Stimulated activated CD8-positive, alpha-beta memory T cell treated with anti-CD3 and anti-CD28 coated beads, Interleukin-15, amount 100 ng/mL, for 24 hours (primary cell): ENCODE data around the gene KCNN2.
A peak's percentile ranks its signal among the peaks of the same experiment; 100 is the strongest.
"Not testable (repeated sequence)": the region's sequence is repeated elsewhere in the genome, so short reads cannot be mapped to it uniquely, and the experiment has no call there.

Experiments
- DNase-seq: peaks from one replicate; pipeline ENCODE4 v3.0.0-alpha.2; 2020; ENCODE audit warnings: low read depth

Gene KCNN2

DNA sequence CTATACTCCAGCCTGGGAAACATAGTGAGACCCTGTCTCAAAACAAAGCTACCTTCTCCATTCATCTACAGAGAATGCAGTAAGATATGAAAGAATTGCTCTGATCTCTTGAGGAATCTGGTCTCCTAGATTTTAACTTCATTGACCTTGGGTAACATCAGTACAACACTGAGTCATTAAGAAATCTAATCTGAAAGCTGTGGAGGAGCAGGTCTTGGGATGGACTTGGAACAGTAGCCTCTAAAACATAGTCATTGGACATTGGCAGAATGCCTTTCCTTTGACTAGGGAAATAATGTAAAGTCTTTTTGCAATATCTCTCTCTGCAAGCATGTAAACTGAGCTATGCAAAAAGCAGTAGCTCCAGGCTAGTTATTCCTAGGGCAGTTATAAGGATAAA is 58.1 kb downstream of the KCNN2 start:
- DNase-seq, result no peak

DNA sequence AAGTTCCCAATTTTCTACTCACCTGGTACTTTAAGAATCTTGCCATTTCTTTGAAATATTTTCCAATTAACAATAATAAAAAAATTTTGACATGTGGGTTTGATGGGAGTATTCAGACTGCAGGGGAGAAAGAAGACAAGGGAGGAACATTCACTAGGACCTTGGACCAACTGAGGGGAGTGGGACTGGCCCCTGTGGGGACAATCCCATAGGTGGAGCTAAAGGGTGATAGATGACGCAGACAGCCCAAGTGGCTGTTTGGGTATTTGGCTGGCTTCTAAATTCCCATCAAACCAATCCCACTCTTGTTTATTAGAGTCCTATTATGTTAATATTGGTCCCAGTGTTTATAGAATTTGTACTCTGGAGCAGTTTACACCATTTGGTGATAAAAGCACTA is 65.3 kb downstream of the KCNN2 start:
- DNase-seq, result no peak

DNA sequence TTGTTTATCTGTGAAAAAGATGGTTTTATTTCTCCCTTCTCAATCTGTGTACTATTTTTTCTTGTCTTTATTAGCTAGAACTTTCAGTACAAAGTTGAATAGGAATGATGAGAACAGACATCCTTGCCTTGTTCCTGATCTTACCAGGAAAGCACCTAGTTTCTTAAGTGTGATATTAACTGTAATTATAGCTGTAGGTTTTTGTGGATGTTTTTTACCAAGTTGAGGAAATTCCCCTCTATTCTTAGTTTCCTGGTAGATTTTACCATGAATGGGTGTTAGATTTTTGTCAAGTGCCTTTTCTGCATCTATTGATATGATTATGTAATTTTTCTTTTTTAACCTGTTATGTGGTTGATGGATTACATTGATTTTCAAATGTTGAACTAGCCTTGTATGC is 68.7 kb downstream of the KCNN2 start:
- no peak for DNase-seq

DNA sequence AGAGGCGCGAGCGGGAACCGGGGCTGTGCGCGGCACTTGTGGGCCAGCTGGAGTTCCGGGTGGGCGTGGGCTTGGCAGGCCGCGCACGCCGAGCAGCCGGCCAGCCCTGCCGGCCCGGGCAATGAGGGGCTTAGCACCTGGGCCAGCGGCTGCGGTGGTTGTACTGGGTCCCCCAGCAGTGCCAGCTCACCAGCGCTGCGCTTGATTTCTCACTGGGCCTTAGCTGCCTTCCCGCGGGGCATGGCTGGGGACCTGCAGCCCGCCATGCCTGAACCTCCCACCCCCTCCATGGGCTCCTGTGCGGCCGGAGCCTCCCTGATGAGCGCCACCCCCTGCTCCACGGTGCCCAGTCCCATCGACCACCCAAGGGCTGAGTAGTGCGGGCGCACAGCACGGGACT is 70.8 kb downstream of the KCNN2 start:
- DNase-seq, result not testable (repeated sequence)

DNA sequence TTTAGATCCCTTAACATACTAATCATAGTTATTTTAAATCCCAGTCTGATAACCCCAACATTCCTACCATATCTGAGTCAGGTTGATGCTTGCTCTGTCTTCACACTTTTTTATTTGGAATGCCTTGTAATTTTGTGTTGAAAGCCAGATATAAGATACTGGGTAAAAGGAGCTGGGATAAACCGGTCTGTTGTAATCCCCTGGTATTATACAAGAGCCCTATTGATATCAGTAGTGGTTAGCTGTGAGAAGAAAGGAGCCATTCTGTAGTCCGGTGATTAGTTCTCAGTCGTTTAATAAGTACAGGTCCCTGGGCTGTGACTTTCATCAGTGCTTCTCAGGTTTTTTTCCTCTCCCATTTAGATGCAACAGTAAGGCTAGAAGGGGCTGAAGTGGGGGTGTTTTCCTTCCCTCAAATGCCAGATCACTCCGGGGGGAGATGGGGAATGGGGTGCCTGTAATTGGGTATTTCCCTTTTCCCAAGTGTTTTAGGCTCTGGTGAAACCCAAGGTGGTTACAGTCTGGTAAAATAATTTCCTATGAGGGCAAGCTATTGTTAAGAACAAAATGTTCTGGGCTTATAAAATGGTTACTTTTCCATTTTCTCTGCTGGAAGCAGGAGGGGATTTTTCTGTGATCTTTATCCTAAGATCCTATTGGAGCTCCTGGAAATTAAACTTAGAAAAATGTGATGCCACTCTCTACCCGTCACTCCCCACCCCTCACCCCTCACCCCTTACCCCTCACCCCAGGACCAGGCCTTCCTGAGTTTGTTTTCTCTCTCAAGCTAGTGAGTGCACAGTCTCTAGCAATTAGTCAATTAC is 72.7 kb downstream of the KCNN2 start:
- DNase-seq, result no peak

DNA sequence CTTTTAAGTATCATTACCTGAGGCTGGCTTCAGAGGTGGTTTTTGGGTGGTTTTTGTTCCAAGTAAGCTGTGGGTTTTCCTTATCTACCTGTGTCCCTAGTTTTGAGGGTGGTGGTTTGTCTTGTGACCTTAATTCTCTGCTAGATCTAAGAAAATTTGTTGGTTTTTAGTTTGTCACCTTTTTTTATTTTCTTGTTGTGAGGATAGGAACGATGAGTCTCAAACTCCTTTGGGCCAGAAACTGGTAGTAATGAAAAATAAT is 73.3 kb downstream of the KCNN2 start:
- no peak for DNase-seq

DNA sequence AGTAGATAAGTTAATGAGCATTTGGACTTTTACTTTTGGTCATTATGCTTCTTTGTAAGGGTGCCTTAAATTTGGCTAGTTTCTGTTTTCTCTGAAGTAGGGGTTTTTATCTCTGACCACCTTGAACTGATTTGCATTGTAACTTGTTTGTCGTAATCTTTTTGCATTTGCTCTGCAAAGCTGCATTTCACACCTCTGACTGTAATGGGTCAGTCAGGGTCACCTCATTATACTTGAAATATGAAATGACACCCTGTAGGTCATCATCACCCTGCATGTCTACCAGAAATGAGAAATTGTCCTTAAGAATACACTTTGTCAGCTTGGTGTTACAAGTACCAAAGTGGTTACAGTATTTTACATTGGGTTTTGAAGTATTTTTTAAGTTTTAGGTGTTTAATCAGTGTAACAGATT is 74.0 kb downstream of the KCNN2 start:
- no peak for DNase-seq

DNA sequence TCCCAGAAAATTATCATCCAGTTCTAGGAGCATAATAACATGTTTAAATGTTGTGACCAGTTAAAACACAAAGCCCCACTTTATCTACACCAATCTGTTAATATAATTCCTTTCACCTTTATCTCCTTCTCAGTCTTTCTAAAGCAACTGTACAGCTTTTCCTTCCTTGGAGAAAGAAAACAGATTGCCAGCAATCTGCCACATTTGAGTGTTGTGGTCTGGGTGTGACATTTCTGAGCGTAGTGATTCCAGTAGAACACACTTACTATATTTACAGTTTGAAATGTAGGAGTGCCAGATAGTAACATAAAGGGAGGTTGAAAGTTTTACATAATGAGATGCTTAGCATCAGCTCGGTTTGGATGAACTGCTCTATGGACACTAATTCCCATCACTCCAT is 76.1 kb downstream of the KCNN2 start:
- DNase-seq, result no peak

DNA sequence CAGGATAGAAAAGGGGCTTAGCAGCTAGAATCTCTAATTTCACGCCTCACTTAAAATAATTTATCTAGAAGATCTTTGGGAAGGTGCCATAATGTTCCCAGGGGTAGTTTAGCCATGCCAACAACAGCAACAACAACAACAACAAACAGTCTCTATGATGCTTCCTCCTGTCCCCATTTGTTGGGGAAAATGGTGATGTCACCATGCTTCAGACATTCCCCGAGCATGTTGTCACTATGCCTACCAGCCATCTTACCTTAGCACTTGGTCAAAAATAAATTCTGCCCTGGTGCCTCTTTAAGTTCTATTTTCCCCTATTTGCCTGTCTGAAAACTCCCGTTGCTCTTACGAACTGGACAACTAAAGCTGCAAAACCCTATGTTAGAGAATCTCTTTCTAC is 76.6 kb downstream of the KCNN2 start:
- DNase-seq, result no peak

DNA sequence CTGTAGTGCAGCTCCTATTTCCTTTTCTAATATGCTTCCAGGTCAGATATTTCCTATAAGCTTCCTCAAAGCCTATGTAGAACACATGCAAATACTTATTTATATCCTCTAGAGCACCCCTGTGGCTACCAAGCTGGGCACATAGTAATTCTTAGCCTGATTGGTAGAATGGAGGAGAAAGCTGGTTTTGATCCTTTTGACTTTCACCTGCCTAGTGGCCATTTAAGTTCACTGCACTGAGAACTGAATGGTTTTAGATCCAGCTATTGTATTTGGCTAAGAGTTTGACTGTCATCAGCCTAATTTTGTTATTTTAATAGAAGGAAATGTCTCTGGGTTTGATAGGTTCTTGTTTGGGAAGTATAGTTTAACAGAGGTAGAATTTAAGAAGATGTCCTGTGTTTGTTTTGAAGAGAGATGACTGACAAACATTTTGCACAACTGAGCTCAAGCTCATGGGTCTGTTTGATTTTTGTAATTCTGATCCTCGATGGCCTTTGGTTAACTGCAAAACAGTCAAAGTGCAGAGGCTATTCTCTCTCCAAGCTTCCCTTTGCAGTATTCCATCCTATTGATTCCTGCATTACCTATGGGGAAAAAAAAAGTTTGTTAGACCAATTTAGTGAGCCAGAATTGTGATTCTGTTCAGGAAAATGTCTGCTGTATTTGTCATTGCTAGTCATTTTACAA is 85.4 kb downstream of the KCNN2 start:
- no peak for DNase-seq

DNA sequence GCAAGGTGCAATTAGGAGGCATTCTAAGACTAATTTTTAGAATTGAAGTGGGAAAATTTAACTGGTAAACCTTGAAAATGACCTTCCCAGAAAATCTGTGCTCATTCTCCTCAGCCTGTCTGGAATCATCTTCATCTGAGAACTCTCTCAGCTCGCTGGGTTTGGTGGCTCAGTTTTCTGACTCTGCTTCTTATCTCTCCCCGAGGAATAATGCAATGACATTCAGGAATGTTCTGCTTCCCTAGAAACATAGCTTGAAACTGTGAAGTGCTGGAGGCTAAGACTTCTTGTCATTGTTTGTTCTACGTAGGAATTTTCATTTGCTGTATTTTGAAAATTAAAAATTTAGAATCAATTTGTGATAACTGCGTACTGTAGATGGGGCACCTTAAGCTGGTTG is 86.6 kb downstream of the KCNN2 start:
- no peak for DNase-seq

DNA sequence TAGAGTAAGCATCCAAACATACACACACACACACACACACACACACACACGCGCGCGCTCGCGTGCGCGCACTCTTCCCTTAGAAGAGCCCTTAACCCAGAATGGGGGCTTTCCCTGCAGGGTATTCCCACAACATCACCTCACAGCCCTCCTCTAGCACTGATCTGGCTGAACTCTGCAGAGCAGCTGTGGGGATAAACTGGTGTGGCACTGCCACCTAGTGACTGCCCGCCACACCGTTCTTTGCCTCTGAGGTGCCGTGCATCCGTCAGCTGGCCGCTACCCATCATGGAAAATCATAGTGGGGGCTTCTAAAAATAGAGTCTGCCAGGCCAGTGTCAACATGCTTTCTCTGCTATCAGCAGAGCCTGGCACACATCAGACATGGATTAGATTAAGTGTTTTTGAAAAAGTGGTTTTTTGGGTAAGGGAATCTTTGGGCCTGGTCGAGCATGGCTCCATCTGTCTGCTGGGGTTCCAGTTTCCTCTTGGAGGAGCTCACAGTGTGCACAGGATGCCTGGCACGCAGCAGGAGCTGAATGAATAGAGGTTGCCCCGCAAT is 88.1 kb downstream of the KCNN2 start:
- DNase-seq, result peak; percentile 2

DNA sequence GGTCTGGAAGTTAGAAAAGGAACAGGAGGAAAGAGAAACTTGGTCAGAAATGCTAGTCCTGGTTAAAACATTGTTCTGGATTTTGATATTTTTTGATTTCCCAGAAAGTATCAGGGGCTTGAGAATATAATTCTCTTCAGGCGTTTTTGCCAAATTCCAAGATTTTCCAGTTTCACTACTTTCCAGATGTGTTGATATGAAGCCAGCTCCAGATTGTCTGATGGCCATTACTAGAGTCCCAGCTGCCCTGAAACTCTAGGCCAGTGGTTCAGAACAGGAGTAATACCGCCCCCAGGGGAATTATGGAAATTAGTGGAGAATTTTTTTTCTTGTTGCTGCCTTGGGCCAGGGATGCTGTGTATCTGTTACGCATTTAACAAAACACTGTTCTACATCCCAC is 88.6 kb downstream of the KCNN2 start:
- DNase-seq, result no peak

DNA sequence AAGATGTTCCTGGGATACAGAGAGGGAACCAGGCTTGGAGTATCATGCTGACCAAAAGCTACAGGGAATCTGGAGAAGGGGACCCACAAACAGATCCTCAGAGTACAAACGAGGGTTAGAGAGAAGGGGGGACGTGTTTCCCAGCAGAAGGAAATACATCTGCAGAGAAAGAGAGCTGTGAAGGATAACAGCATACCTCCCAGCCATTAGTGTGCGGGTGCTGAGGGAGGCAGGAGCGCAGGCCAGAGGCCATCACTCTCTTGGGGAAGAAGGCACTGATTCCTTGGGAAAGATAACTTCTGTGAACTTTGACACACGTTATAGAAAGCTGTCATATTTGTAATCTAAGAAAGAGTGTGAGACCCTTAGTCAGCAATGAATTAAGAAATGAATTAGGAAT is 96.9 kb downstream of the KCNN2 start:
- DNase-seq, result no peak

DNA sequence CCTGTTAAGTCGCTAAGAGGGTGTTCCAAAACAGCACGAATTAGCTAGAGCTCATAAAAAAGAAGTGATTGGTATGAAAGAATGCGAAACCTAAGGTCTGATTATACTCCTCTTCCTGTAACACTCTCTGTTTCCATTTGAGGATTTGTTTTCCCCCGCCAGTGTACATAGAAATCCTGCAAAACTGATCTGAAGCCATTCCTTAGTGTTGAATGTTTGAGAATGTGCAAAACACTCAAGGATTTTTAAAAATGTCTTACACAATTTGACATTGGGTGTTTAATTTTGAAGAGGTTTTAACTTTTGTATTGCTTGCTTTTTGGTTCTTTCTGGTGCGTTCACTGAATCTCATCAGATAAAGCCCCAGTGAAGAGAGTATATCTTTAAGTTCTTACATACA is 105.3 kb downstream of the KCNN2 start:
- no peak for DNase-seq

DNA sequence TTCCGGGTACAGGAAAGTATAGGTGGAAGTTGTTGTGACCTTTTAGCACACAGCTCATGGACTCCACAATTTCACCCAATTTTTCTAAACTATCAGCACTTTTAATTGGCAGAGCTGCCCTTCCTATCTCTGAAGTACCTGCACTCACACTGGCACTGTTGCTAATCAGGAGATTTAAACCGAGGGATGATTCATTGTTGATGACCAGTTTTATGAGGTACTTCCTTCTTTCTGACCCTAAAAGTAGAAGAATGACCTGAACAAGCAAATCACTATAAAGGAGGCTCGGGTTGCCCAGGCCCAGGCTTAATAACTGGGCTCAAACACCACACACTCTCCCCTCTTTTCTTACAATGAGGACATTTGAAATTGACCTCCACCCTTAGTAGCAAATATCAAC is 105.9 kb downstream of the KCNN2 start:
- no peak for DNase-seq

DNA sequence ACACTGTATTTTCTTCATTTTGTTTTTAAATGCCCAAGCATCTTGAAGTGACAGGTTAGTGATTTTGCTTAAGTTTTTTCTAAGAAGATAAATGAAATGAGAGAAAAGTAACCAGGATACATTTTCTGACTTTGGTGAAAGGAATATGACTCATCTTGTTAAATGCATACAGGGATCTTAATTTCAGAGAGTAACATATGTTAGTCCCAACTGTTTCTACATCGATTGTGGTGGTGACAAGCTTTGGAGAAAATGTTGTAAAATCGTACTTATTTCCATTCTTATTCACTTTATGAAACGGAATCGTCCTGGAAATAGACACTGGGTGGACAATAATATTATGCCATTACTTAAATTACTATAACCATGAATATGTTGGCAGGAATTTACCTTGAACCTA is 107.5 kb downstream of the KCNN2 start:
- no peak for DNase-seq

DNA sequence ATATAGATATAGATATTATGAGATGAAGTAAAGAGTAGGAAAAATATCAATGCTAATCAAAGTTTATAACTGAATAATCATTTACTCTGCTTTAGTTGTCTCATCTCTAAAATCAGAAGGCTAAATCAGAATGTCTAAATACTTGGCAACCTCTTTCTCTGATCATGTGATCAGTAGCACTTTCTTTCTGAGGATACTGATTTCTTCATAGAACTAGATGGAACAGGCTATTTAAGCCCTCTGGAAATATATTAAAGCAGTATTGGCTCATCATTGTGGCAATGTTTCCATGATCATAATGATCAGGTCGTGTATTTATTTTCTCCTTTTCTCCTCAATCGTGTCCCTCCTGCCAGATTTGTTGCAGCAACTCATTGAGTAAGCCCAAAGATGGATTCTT is 109.7 kb downstream of the KCNN2 start:
- no peak for DNase-seq

DNA sequence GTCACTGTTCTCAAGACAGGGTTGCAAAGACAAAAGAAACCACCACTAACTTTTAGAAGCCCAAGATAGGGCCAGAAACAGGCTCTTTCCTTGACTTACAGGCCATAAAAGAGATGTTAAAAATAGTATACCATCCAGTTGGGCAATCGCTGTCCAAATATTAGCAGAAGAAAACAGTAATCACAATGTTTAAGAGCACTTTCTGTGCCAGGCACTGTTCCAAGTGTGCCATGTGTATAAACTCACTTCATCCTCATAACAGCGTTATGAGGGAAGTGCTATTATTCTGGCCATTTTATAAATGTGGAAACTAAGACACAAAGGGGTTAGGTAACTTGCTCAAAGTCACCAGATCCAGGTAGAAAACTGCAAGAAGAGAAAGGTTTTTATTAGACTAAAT is 111.7 kb downstream of the KCNN2 start:
- no peak for DNase-seq

DNA sequence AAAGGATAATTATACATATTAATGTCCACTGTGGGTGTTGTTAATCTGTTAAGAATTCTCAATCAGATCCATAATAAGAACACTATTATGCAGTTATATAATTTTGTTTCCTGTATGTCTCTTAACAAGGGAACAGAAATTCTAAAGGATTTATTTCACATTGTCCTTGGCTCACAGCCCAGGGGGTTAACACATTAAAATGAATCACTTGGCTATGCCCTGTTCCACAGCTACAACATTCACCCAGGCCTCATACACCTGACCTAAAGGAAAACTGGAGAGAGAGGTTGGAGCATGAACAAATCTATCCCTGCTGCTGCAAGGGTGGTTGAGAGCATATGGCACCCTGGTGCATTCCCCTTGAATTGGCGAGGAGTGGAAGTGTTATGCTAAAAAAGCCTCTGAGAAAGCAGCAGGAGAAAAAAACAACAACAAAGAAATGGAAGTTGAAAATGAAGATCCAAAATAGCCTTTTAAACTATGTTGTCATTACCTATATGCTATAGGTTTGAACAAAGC is 116.0 kb downstream of the KCNN2 start:
- DNase-seq, result no peak

DNA sequence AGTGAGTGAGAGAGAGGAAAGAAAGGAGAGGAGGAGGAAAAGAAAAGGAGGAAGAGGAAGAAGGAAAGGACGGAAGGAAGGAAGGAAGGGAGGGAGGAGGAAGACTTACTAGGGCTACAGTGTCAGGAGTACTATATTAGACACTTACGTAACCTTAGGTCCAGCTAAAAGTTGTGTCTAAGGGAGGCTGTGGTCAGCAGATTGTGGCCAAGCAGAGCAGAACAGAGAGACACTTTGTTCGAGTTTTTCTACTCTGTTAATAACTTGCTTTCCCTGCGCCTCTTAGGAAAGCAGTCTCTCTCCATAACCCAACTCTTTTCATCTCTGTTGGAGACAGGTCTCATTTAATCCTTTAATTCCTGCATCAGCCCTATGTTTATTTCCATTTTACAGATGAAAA is 138.9 kb downstream of the KCNN2 start:
- no peak for DNase-seq

DNA sequence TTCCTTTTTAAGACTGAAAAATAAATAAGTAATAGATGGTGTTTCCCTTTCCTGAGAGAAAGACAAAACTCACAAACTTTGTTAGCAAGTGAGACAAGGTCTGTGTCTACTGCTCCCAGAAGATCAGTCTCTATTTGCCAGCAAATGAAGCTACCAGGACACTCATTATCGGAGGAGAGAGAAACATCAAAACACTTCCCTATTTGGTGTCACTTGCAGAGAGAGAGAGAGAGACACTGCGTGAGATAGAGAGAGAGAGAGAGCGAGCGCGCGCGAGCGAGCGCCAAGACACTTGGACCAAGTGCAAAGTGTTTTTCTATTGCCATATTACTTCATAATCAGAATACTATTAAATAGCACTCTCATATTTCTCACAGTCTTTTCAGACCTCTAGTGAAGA is 142.7 kb downstream of the KCNN2 start:
- DNase-seq, result no peak

DNA sequence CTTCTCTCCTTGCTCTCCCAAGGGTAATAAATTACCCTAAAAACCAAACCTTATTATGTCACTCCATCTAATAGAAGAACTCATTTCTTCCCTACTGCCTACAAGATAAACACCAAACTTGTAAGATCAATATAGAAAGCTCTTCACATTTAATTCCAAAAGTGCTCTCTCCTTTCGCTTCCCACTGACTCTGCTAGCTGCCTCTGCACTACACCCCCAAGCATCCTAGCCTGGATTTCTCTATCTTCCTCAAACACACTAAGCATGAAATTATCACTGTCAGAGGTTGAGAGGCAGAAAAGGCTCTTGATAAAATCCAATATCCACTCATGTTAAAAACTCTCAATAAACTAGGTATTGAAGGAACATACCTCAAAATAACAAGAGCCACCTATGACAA is 162.4 kb downstream of the KCNN2 start:
- DNase-seq, result no peak

DNA sequence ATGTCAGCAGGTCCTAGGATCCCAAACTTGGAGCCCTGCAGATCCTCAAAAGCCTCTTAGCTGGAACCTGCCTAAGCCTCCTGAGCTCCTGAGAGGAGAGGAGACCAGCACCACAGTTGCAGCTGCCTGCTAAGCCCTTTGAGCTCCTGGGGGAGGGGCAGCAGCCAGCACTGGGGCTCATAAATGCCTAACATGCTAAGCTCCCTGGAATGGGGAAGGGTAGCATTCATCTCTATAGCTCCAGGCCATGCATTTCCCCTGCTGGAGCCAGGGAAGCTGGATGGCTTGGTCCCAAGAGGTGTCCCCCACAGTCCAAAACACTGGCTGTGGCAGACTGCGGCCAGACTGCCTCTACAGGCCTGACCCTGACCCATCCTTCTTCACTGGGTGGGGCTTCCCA is 182.7 kb downstream of the KCNN2 start:
- no peak for DNase-seq
